IMR-90 (cell line): ENCODE measurements around the gene ACVR1B. TPM values are rescaled to one million over a fixed set of nuclear protein-coding genes. Genes with fewer than 3 reads are reported as not detected.
A peak's percentile ranks its signal among the peaks of the same experiment; 100 is the strongest.

ENCODE experiments used
- ATAC-seq: fragments of 200-7000 bp; cut with Tn5 transposase; 2 replicates; pipeline ENCODE4 v1.9.1; 2020; ENCODE audit warnings: low read depth, mild to moderate bottlenecking, moderate library complexity
- BruUV-seq: library from RNA; stranded (reverse); fragments of 400-500 nt; replicated peaks from 2 replicates; lab custom pipeline; 2021; lab: Mats Ljungman, UMichigan
- CTCF ChIA-PET: fragments of 300-600 bp; formaldehyde crosslinking; extraction: SDS; loops from one replicate; lab custom pipeline; 2021; ENCODE audit warnings: antibody characterized with exemption; lab: Yijun Ruan, JAX
- POLR2A ChIA-PET: fragments of 300-600 bp; sonication (Branson Sonifier 250); formaldehyde crosslinking; loops from one replicate; lab custom pipeline; 2022; ENCODE audit warnings: antibody characterized with exemption; ENCODE audit not compliant: unreplicated experiment; lab: Charles Lee
- DNase-seq: peaks from one replicate; pipeline ENCODE4 v3.0.0; 2013
- H2AFZ ChIP-seq: replicated peaks from 2 replicates; pipeline ENCODE3; 2013; ENCODE audit warnings: low read length, mild to moderate bottlenecking; ENCODE audit not compliant: poor library complexity
- H2AK5ac ChIP-seq: 2 replicates; pipeline ENCODE4 v1.6.1; 2013; ENCODE audit warnings: low read depth, low read length, inconsistent platforms
- H2AK9ac ChIP-seq: replicated peaks from 2 replicates; pipeline ENCODE3; 2013; ENCODE audit warnings: mild to moderate bottlenecking, low read depth, low read length, moderate library complexity; ENCODE audit not compliant: poor library complexity
- H2BK120ac ChIP-seq: 2 replicates; pipeline ENCODE4 v1.6.1; 2013; ENCODE audit warnings: low read depth, low read length, inconsistent platforms
- H2BK15ac ChIP-seq: 3 replicates; pipeline ENCODE4 v1.6.1; 2013; ENCODE audit warnings: low read depth, low read length, inconsistent platforms
- H2BK20ac ChIP-seq: 2 replicates; pipeline ENCODE4 v1.6.1; 2013; ENCODE audit warnings: low read depth, mild to moderate bottlenecking, inconsistent platforms, low read length, moderate library complexity
- H2BK5ac ChIP-seq: 2 replicates; pipeline ENCODE4 v1.6.1; 2013; ENCODE audit warnings: mild to moderate bottlenecking, low read depth, low read length, inconsistent platforms; ENCODE audit not compliant: poor library complexity, severe bottlenecking
- H3K14ac ChIP-seq: replicated peaks from 2 replicates; pipeline ENCODE4 v1.6.1; 2013; ENCODE audit warnings: low read depth, low read length, inconsistent platforms
- H3K18ac ChIP-seq: 2 replicates; pipeline ENCODE4 v1.6.1; 2013; ENCODE audit warnings: low read depth, low read length, control low read depth
- H3K23ac ChIP-seq: 2 replicates; pipeline ENCODE4 v1.6.1; 2013; ENCODE audit warnings: low read depth, low read length, inconsistent platforms
- H3K27ac ChIP-seq: 2 replicates; pipeline ENCODE4 v1.5.1; 2013; ENCODE audit warnings: mild to moderate bottlenecking, control low read depth, low read length; ENCODE audit not compliant: insufficient read depth
- H3K27me3 ChIP-seq: 2 replicates; pipeline ENCODE4 v1.6.1; 2013; ENCODE audit warnings: low read length; ENCODE audit not compliant: control insufficient read depth, insufficient read depth
- H3K36me3 ChIP-seq: 2 replicates; pipeline ENCODE4 v1.6.1; 2013; ENCODE audit warnings: low read length, mixed read lengths; ENCODE audit not compliant: control insufficient read depth, insufficient read depth
- H3K4ac ChIP-seq: 2 replicates; pipeline ENCODE4 v1.6.1; 2013; ENCODE audit warnings: low read depth, low read length, inconsistent platforms
- H3K4me1 ChIP-seq: 2 replicates; pipeline ENCODE4 v1.6.1; 2013; ENCODE audit warnings: low read length, mixed read lengths; ENCODE audit not compliant: control insufficient read depth, insufficient read depth
- H3K4me2 ChIP-seq: 2 replicates; pipeline ENCODE4 v1.6.1; 2013; ENCODE audit warnings: low read depth, mild to moderate bottlenecking, control low read depth, low read length, moderate library complexity
- H3K4me3 ChIP-seq: 2 replicates; pipeline ENCODE4 v1.5.1; 2013; ENCODE audit warnings: low read depth, mild to moderate bottlenecking, control low read depth, low read length, moderate library complexity; ENCODE audit not compliant: insufficient read depth
- H3K56ac ChIP-seq: 2 replicates; pipeline ENCODE4 v1.6.1; 2013; ENCODE audit warnings: low read length, inconsistent platforms; ENCODE audit not compliant: insufficient read depth; ENCODE audit errors: extremely low read depth
- H3K79me1 ChIP-seq, 2 experiments: 2 replicates each; pipeline ENCODE4 v1.6.1; 2013; ENCODE audit warnings: low read length in 2 of 2, inconsistent platforms in 1 of 2, low read depth in 1 of 2
- H3K9ac ChIP-seq: 2 replicates; pipeline ENCODE4 v1.6.1; 2013; ENCODE audit warnings: low read depth, low read length, control low read depth
- H3K9me1 ChIP-seq: 2 replicates; pipeline ENCODE4 v1.6.1; 2013; ENCODE audit warnings: low read length, inconsistent platforms; ENCODE audit not compliant: insufficient read depth
- H3K9me3 ChIP-seq: 2 replicates; pipeline ENCODE4 v1.6.1; 2013; ENCODE audit warnings: low read length; ENCODE audit not compliant: control insufficient read depth, insufficient read depth
- H4K20me1 ChIP-seq: 2 replicates; pipeline ENCODE4 v1.6.1; 2013; ENCODE audit warnings: low read length, inconsistent platforms; ENCODE audit not compliant: insufficient read depth
- H4K5ac ChIP-seq: 2 replicates; pipeline ENCODE4 v1.6.1; 2013; ENCODE audit warnings: mild to moderate bottlenecking, low read depth, low read length, control low read depth
- H4K8ac ChIP-seq, 2 experiments: 2 replicates each; pipeline ENCODE4 v1.6.1; 2013; ENCODE audit warnings: low read depth in 2 of 2, low read length in 2 of 2, control low read depth in 1 of 2, inconsistent platforms in 1 of 2
- H4K91ac ChIP-seq: 2 replicates; pipeline ENCODE4 v1.6.1; 2013; ENCODE audit warnings: low read depth, low read length, inconsistent platforms; ENCODE audit not compliant: insufficient read depth
- CHD1 ChIP-seq: IDR thresholded peaks from 2 replicates; pipeline ENCODE4 v1.6.1; 2012; ENCODE audit warnings: low read depth, low read length, improper control_type of control experiment
- CTCF ChIP-seq: conservative IDR thresholded peaks from 2 replicates; pipeline ENCODE4 v1.5.1; 2012; ENCODE audit warnings: mild to moderate bottlenecking, low read depth, low read length, improper control_type of control experiment
- MAFK ChIP-seq: IDR thresholded peaks from 2 replicates; pipeline ENCODE4 v1.6.1; 2012; ENCODE audit warnings: low read depth, low read length, improper control_type of control experiment
- MAZ ChIP-seq: IDR thresholded peaks from 2 replicates; pipeline ENCODE4 v1.6.1; 2012; ENCODE audit warnings: low read depth, mild to moderate bottlenecking, low read length, improper control_type of control experiment, moderate library complexity, borderline replicate concordance
- MXI1 ChIP-seq: IDR thresholded peaks from 2 replicates; pipeline ENCODE4 v1.6.1; 2012; ENCODE audit warnings: low read depth, mild to moderate bottlenecking, low read length, moderate library complexity, borderline replicate concordance
- RAD21 ChIP-seq: IDR thresholded peaks from 2 replicates; pipeline ENCODE4 v1.6.1; 2012; ENCODE audit warnings: low read length, improper control_type of control experiment
- SMC3 ChIP-seq: fragments of 150-350 bp; IDR thresholded peaks from 2 replicates; pipeline ENCODE4 v1.6.1; 2016; ENCODE audit warnings: low read depth, mild to moderate bottlenecking, antibody characterized with exemption, low read length, moderate library complexity
- WGBS, 2 experiments: methylation state at CpG; one replicate each; pipeline versions ENCODE4 v1.1.5 to v1.1.7; 2013; ENCODE audit warnings: missing lambda C conversion rate in 2 of 2; ENCODE audit not compliant: insufficient read length in 1 of 2; ENCODE audit errors: extremely low coverage in 2 of 2; 5-methylcytosine and 5-hydroxymethylcytosine counted together
- dilution Hi-C: fragments of 300-500 bp; cut with HindIII; formaldehyde crosslinking; loops from one replicate; pipeline ENCODE4 v1.14.3; 2018; ENCODE audit warnings: low sequenced_read_pairs; ENCODE audit not compliant: unreplicated experiment
- in situ Hi-C: fragments of 300-500 bp; cut with MboI; formaldehyde crosslinking; loops from 3 replicates; pipeline ENCODE4 v1.14.3; 2019; ENCODE audit warnings: low sequenced_read_pairs, inconsistent platforms, mixed read lengths
- intact Hi-C: fragments of 100-400 bp; cut with micrococcal nuclease; formaldehyde crosslinking; loops from 2 replicates; pipeline ENCODE4 v1.10.0; 2022
- polyA plus RNA-seq, 3 experiments: library from polyadenylated mRNA; depleted of rRNA; stranded (reverse); fragments of >200 nt; gene quantifications; 2 replicates each; pipeline ENCODE4 v1.2.3, GENCODE V29; 2012; ENCODE audit warnings: low replicate concordance in 1 of 3
- total RNA-seq: library from RNA; depleted of rRNA; stranded (reverse); fragments of >200 nt; gene quantifications from 2 replicates; pipeline ENCODE4 v1.2.3, GENCODE V29; 2012

ACVR1B gene
- total and polyA plus RNA-seq, 2 of the 4 experiments (the other 2 are of a cell fraction), result 5.7 to 13.6 TPM

- Histone ChIP-seq H4K91ac (no peak overlapping the region), H4K5ac (no peak overlapping the region), H2AFZ (no peak overlapping the region), H3K79me1 (no peaks in the 10 kb centered on the region; a peak in 1 of 4 replicates), H3K23ac (no peak overlapping the region), H3K9ac (no peak overlapping the region), H3K9me3 (no peaks in the 10 kb centered on the region), H2AK5ac (no peak overlapping the region), H3K36me3 (no peaks in the 10 kb centered on the region), H2BK5ac (no peak overlapping the region), H2BK15ac (no peak overlapping the region; the same call in 2 of the 3 replicates), H2AK9ac (no peak overlapping the region), H4K8ac (no peak overlapping the region), H2BK120ac (no peak overlapping the region), H3K27me3 (no peaks in the 10 kb centered on the region; the same call in 1 of the 2 replicates), H4K20me1 (no peaks in the 10 kb centered on the region), H3K4me3 (no peak overlapping the region), H3K18ac (no peak overlapping the region), H3K4me1 (peaks cover 10% of the 10 kb centered on the region), H3K9me1 (peaks cover 14% of the 10 kb centered on the region; the same call in 1 of the 2 replicates), H3K14ac (no peak overlapping the region), H2BK20ac (no peak overlapping the region), H3K4me2 (no peak overlapping the region), H3K56ac (no peak overlapping the region), H3K27ac (no peak overlapping the region), H3K4ac (0 out of 2 replicates have a peak overlapping the region, but pooled peaks have one; percentile 45)
- TF ChIP-seq MAFK (no peak), RAD21 (peak; percentile 48), MXI1 (no peak), CTCF (peak; percentile 50), SMC3 (peak; percentile 51), MAZ (no peak), CHD1 (no peak)
- in situ Hi-C loops, result no loop called here
- WGBS, 2 experiments, result no CpG with 5 or more reads among the region's 2 CpGs
- DNase-seq (peak; percentile 42), ATAC-seq (no peak)
- POLR2A ChIA-PET, result no interaction called here
- CTCF ChIA-PET, result interaction anchor here (1.3 kb wide), 1 partner anchor 49 kb away, joined by 3 read pairs; no protein-coding TSS in a partner anchor
- BruUV-seq, result no TSS peak
- intact Hi-C loops, result no loop called here
- dilution Hi-C loops, result no loop called here
These were observed 24.8 kb upstream of the ACVR1B start for GRCh38 chr12:51926718-51927117.
